Fibroblast of the aortic adventitia (primary cell): ENCODE results near the gene MIOX. TPM values are rescaled to one million over a fixed set of nuclear protein-coding genes. Genes with fewer than 3 reads are reported as not detected.

ENCODE experiments used
- DNase-seq: peaks from one replicate; pipeline ENCODE4 v3.0.0-alpha.2; 2010; ENCODE audit warnings: low read depth
- H3K4me3 ChIP-seq: 2 replicates; pipeline ENCODE4 v1.5.1; 2011; ENCODE audit warnings: low read depth, mild to moderate bottlenecking, control low read depth, low read length, moderate library complexity
- total RNA-seq: library from RNA; depleted of rRNA; stranded (reverse); fragments of >200 nt; gene quantifications from 2 replicates; pipeline ENCODE4 v1.2.3, GENCODE V29; 2012; ENCODE audit warnings: low replicate concordance
- TF ChIP-seq, protein P1 (sequence below): IDR thresholded peaks from 2 replicates; pipeline ENCODE4 v1.5.1; 2011; ENCODE audit warnings: mild to moderate bottlenecking, low read length, control low read depth, inconsistent platforms; ENCODE audit not compliant: insufficient read depth

Gene MIOX
- total RNA-seq, 1 donor, result not detected

DNA sequence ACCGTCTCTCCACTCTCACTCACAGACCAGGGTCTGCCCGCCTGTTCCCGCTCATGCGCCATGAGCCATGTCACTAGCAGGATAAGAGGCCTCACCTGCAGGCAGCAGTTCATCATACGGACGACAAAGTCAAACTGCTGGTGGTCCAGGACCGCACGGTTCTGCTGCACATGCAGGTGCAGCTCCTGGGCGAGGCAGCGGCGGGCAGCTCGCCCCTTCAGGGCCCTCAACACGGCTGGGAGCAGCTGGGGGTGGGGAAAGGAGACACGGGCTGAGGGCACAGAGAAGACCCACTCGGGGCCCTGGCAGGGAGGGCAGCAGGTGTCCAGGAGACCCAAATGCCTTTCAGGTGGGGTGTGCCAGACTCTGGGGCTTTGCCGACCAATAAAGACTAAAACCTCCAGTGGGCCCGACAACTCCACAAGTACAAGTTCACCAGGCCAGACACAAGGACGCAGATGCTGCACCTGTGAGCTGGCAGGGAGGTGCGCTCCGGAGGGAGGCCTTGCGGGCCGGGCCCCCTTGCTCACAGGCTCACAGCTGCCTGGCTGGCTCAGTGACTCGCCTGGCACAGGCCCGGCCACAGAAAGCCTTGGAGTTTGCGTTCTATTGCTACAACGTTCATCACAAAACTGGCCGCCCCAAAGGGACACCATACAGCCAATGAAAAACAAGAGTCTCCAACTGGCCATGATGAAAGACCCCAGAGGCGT, 23.3 kb upstream of the MIOX start:
- DNase-seq, result no peak
- TF ChIP-seq, protein P1, sequence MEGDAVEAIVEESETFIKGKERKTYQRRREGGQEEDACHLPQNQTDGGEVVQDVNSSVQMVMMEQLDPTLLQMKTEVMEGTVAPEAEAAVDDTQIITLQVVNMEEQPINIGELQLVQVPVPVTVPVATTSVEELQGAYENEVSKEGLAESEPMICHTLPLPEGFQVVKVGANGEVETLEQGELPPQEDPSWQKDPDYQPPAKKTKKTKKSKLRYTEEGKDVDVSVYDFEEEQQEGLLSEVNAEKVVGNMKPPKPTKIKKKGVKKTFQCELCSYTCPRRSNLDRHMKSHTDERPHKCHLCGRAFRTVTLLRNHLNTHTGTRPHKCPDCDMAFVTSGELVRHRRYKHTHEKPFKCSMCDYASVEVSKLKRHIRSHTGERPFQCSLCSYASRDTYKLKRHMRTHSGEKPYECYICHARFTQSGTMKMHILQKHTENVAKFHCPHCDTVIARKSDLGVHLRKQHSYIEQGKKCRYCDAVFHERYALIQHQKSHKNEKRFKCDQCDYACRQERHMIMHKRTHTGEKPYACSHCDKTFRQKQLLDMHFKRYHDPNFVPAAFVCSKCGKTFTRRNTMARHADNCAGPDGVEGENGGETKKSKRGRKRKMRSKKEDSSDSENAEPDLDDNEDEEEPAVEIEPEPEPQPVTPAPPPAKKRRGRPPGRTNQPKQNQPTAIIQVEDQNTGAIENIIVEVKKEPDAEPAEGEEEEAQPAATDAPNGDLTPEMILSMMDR, result no peak
- H3K4me3 ChIP-seq, result no peak overlapping the region

GRCh38 chr22:50464451-50464850, 22.2 kb upstream of the MIOX start:
- TF ChIP-seq, protein P1, result no peak
- DNase-seq, result no peak
- no peak overlapping the region for H3K4me3 ChIP-seq

DNA sequence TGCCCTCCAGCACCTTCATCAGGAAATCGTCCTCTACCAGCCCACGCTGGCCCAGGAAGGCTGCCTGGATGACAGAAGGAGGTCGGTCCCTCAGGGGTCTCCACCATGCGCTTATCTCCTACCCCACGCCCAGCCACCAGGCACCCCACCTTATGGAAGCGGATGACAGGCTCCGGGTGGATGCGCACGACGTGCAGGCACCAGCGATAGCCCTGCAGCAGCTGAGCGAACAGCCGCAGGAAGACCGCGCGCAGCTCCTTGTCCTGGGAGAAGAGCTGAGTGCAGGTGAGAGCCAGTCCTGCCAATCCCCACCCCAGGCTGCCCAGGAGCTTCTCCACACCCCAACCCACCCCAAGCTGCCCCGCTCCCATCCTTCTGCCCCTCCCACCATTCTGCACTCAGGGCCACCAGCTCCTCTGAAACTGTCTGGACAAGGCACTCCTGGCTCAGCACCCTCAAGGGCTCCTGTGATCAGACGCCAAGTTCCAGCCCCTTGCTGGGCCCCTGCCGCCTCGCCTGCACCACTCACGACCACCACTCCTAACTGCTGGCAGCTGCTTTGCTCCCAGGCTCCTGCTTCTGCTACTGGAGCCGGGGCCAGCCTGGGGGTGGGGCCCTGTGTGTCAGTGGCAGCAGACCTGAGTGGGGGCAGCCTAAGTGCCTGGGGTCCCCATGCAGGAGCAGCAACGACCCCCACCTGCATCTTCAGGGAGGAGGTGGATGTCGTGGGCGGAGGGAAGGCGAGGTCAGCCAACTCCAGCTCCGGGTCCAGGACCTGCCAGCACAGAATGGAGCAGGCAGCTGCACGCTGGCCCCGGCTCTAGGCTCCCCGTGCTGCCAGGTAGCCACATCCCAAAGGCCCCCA, 21.4 kb upstream of the MIOX start:
- TF ChIP-seq, protein P1, result no peak
- no peak for DNase-seq
- H3K4me3 ChIP-seq, result no peak overlapping the region

GRCh38 chr22:50467341-50467740, 19.3 kb upstream of the MIOX start:
- TF ChIP-seq, protein P1, result no peak
- DNase-seq, result no peak
- H3K4me3 ChIP-seq, result no peak overlapping the region

DNA sequence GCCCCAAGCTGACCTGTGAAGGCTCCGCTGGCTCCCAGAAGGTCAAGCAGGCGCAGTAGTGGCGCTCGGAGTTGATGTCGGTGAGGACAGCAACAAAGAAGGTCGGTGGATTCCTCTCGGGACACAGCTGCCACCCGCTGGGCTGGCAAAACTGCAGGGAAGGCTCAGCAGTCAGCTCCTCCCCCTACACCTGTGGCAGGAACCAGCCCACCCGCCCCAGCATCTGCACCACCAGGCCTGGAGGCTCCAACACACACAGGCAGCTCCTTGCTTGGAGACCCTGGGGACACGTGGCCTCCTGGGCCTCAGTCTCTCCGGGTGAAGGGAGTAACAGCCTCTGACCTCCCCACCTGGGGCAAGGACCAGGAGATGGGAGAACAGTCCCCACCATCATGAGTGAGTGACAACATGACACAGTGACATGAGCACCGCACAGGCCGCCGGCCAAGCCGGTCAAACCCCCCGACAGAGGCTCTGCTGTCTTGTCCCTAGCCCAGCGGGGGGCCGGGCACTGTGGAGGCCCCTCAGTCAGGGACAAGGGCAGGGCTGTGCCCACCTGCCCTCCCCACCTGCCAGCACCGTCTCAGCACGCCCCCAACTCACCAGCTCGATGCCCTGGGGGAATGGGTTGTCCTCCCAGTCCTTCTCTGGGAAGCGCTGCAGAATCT, 18.8 kb upstream of the MIOX start:
- no peak overlapping the region for H3K4me3 ChIP-seq
- TF ChIP-seq, protein P1, result no peak
- DNase-seq, result no peak

- TF ChIP-seq, protein P1, result no peak
- H3K4me3 ChIP-seq, result no peak overlapping the region
- no peak for DNase-seq
These were observed 18.0 kb upstream of the MIOX start for GRCh38 chr22:50468626-50469025.
